SIG-M5 (cell line): ENCODE data around the gene HPSE.

Source experiments
- DNase-seq: peaks from one replicate; lab custom pipeline; 2025; lab: John Stamatoyannopoulos, UW

The HPSE gene

DNA sequence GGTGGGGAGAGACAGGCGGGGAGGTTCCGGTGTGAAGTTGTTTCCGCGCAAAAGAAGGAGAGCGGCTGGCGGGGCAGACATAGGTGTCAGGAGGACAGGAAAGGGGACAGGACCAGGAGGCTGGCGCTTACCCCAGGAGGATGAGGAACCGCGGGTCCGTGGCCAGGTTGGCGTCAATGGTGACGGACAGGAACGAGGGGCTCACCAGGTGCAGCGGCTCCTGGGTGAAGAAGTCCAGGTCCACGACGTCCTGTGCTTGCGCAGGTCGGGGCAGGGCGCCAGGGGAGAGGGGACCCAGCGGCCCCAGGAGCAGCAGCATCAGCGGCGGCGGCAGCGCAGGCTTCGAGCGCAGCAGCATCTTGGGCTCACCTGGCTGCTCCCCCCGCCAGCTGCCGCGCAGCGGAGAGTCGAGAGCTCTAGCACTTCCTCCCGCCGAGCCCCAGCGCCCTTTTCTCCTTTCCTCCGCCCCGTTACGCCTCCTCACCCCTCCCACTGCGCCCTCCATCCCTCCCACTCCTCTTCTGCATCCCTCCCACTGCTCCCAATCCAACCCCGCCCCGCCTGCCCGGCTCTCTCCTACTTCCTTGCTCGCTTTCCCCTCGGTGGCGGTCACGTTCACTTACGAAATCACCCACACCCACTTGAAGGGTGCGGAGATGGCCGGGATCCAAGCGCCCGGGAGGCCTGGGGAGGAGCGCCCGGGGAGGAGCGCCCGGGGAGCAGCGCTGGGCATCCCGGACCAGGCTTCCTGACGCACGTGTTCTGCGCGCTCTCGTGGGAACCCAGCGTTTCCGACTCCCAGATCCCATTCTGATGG lies at the start of gene HPSE:
TSS of gene HPSE (minus strand) at position 424 of the 817 bp plus-strand sequence. CDS start at position 358, 66 bp downstream.
- DNase-seq, result no peak

DNA sequence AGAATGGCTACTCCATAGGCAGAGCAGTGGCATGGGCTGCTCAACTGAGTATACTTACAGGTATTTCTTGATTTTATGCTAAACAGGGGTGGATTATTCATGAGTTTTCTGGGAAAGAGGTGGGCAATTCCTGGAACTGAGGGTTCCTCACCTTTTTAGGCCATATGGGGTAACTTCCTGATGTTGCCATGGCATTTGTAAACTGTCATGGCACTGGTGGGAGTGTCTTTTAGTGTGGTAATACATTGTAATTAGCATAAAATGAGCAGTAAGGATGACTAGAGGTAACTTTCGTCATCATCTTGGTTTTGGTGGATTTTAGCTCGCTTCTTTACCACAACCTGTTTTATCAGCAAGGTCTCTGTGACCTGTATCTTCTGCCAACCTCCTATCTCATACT lies 48.2 kb upstream of the HPSE start:
- no peak for DNase-seq

DNA sequence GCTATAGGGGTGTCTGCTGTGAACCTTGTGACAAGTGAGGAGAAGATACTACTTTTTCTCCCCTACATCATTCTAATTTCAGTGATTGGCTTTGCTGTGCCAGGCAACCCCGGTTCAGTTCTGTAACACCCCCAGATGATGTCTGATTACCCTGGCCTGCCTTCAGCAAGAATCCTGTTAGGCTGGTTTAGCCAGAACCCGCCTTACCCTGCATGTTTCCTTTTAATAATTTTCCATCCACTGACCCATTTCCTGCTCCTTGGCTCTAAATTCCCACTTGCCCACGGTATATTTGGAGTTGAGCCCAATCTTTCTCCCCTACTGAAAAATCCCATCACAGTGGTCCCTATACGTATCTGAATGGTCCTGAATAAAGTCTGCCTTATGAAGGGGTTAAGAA lies 46.5 kb upstream of the HPSE start:
- DNase-seq, result no peak

DNA sequence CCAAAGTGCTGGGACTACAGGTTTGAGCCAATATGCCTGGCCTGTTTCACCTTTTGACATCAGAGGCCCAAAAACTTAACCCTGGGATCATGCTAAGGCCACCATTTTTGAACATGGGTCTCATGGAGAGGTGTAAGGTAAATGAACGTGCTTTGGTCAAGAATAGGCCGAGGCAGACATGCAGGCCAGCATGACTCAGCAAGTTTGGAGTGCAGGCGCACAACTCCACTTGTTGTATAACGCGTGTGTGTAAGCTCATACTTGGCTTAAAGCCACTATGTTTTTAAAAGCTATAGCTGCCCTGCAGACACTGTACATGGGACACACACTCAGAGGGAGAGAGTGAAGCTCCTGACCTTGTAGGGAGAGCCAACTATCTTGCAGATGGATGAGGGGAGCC lies 43.8 kb upstream of the HPSE start:
- no peak for DNase-seq

DNA sequence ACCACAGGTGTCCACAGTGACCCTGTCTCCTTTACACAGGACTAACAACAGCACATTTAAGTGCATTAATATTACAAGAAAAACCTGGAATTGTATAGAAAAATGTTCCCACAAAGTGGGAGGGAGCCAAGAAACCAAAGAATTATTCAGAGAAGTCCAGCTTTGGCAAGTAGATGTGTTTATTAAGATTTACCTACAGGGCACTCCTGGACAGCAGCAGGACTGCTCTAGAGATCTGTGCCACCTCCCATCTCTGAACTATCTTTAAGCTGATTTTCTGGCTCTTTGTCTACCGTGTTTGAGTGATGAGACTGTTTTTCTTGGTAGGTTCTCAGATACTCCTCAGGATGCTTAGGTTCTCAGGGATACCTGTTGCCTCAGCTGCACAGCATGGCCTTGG lies 38.3 kb upstream of the HPSE start:
- DNase-seq, result no peak

DNA sequence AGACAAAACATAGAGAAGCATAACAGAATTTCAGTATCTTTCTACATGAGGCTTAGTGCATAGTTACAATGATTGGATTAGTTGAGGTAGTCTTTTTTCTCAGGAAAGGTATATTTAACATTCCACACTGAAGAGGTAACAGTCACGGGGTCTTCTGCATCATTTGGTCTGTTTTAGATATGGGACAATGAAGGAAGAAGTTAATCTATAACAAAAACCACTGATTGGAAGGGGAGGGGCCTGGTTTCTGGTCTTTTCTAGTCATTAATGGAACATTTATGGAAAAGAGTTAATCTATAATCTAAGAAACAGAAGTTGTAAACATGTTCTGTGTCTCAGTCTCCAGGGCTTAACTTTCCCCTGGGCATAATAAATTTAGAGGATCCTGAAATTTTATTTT lies 37.3 kb upstream of the HPSE start:
- no peak for DNase-seq

DNA sequence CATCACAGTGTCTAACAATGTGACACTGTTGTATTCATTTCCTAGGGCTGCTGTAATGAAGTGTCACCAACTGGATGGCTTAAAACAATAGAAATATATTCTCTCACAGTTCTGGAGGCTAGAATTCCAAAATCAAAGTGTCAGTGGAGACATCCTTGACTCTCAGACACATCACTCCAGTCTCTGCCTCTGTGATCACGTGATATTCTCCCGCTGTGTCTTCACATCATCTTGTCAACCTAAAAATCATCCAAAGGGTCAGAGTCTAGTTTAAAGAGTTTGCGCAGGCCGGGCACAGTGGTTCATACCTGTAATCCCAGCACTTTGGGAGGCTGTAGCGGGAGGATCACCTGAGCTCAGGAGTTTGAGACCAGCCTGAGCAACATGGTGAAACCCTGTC lies 36.6 kb upstream of the HPSE start:
- DNase-seq, result no peak

DNA sequence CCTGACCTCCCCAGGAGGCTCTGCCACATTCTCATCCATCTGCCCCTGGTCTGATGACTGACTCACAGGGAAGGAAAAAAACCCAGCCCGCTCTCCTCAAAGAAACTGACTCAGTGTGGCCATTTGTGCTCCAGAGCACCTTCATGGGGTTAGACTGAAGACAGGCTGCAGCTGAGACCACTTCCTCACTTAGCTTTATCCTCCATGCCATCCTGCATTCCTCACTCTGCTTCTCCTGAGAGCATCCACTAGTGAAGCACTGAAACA lies 35.9 kb upstream of the HPSE start:
- DNase-seq, result no peak

DNA sequence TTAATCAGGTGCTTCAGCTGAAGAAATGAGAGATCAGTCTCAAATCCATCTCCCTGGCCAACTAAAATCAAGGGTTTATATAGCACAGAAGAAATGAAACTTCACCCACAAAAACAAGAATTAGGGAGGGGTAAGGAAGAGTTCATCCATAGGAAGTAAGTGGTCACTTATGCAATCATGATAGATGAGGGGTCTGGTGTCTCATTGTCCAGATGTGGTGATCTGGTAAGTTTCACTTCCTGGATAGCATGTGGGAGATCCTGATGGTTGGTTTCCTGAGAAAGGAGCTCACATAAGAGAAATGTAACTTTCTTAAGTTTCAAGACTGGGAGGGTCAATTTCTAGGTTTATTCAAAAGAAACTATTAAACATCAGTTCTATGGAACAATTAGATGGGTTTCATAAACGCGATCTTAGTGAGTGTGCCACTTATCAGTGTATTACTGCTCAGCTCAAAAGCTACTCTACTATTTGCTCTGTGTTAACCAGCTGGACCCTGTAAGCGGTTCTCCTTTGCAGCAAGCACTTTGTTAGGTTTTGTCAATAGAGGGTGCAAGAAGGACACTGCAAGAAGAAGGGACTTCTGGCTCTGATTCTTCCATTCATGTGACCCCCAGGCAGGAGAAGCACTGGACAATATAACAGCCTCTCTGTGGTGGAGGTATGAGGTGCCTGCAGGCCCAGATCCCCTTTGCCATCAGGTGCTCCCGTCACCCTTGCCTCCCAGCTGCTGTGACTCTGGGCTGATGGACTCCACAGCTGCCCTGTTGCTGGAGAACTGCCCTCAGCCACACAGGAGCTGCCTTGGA lies 35.4 kb upstream of the HPSE start:
- peak; percentile 64 for DNase-seq

DNA sequence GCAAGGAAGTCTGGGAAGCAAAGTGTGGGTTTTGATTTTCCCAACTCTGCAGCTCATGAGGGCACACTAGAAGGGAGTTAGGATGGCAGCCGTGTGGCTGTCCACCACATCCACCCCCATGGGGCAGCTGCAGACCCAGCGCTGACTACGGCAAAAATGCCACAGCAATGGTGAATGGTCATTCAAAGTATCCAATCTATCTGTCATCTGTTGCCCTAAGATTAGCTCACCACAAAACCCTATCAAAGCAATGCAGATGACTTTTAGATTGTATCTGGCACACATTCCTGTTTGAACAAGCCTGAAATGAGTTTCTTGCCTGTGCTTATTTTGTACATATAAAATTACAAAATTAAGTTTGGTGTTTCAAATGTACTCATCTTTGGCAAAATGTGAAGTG lies 29.7 kb upstream of the HPSE start:
- DNase-seq, result no peak

DNA sequence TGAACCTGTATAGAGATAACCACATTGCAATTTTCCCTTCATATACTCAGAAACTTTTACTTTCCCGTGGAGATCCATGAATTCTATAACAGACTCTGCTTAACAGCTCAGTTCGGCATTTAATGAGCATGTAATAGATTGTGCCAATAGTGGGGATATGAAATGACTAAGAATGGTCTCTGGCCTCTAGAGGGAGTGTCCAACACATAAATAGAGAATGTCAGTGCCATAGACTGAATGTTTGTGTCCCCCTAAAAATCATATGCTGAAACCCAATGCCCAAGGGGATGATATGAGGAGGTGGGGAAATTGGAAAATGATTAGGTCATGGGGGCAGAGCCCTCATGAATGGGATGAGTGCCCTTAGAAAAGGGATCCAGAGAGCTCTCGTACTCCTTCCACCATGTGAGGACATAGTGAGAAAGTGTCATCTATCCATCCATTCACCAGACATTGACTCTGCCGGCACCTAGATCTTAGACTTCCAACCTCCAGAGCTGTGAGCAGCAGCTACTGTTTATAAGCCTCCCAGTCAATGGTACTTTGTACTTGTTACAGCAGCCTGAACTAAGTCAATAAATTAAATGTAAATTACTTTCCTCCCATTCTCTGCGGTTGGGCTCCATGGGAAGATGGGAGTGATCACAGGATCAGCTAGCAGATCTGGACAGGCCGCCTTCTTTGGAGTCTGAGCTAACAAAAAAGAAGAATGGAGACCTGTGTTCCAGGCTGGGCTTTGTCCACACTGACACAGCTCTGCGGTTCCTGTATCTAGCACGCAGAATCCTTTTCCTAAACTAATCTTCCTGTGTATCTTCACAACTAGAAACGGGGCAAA lies 28.1 kb upstream of the HPSE start:
- no peak for DNase-seq

DNA sequence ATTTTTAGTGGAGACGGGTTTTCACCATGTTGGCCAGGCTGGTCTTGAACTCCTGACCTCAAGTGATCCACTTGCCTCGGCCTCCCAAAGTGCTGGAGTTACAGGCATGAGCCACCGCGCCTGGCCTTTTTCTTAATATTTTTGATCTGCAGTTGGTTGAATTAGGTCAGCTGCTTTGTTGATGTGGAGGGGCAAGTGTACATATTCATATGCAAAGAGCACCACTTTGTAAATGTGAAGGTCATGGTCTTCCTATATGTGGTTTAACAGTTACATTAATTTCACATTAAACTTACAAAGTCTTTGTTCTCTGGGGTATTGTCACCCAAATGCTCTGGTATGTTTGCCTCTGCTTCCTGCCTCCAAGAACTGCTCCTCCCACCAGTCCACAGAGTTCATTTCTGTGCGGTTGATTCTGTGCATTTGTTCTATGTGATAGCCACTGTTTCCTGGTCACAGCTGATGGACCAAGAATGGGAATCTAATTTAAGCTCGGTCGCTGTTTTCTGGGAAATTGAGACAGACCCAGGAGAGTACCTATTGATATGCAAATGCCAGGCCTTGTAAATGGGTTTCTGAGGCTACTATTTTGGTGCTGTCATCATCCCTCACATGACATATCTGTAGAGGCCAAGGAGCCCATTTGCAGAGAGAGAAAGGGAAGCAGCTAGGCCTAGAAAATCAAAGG lies 26.9 kb upstream of the HPSE start:
- DNase-seq, result no peak

DNA sequence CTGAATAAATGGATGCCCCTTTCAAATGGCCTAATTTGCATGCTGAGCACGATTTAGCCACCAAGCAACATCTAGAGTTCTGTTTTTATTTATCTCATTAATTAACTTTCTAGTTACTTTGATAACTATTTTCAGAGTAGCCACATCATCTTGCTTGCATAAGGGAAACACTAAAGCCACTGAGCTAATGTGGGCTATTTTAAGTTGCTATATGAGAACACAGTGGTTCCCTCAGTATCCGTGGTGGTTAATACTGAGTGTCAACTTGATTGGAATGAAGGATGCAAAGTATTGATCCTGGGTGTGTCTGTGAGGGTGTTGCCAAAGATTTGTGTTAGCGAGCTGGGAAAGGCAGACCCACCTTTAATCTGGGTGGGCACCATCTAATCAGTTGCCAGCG lies 25.4 kb upstream of the HPSE start:
- no peak for DNase-seq

DNA sequence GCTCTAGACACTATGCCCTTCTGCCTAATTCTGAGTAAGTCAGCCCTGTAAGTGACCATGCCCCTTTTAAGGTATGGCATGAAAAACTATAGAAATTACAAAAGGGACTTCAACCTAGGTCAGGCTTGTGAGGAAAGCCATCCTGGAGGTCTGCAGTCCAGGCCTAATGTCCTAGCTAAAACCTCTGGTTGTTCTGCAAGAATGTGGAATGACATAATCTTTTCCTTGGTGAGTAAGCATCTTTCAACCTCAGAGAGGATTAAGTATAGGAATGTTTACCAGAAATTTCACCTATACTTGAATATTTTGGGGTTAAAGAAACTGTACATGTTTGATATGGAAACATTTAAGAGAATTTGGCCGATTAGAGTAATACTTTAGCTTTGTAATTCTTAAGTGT lies 23.8 kb upstream of the HPSE start:
- DNase-seq, result no peak

DNA sequence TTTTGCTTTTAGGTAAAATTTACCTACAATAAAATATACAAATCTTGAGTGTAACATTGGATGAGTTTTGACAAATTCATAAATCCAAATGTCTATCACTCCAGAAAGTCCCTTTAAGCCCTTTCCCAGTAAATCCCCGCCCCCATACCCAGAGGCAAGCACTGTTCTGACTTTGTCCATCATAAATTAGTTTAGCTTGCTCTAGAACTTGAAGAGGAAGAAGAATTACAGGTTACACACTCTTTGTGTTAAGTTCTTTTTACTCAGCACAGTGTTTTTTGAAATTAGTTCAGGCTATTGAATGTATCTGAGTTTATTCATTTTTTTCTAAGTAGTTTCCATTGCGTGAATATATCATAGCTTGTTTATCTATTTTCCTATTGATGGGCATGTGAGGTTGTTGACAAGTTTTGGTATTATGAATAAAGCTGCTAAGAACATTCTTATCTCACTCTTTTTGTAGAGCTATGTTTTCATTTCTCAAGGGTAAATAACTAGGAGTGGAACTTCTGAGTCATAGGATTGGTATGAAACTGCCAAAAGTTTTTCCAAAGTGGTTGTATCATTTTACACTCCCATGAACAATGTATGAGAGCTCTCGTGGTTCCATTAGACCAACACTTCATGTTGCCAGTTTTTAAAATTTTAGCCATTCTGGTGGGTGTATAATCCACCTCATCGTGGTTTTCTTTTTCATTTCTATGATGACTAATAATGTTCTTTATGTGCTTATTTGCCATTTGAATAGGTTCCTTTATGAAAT lies 22.4 kb upstream of the HPSE start:
- DNase-seq, result no peak

DNA sequence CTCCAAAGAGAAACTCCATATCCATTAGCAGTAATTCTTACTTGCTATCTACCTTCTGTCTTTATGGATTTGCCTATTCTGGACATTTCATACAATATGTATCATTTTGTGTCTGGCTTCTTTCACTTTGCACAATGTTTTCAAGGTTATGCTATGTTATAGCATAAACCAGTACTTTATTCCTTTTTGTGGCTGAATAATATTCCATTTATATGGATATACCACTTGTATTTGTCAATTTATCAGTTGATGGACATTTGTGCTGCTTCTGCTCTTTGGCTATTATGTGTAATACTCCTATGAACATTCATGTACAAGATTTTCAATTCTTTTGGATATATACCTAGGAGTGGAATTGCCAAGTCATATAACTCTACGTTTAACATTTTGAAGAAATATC lies 18.9 kb upstream of the HPSE start:
- DNase-seq, result no peak

DNA sequence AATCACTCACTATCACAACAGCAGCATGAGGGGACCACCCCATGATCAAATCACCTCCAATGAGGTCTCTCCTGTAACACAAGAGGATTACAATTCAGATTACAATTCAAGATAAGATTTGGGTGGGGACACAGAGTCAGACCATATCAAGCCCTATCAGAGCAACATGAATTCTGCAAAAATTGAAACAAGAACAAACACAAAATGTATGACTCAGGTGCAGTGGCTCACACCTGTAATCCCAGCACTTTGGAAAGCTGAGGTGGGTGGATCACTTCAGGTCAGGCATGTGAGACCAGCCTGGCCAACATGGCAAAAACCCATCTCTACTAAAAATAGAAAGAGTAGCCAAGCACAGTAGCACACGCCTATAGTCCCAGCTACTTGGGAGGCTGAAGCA lies 13.4 kb upstream of the HPSE start:
- DNase-seq, result no peak

DNA sequence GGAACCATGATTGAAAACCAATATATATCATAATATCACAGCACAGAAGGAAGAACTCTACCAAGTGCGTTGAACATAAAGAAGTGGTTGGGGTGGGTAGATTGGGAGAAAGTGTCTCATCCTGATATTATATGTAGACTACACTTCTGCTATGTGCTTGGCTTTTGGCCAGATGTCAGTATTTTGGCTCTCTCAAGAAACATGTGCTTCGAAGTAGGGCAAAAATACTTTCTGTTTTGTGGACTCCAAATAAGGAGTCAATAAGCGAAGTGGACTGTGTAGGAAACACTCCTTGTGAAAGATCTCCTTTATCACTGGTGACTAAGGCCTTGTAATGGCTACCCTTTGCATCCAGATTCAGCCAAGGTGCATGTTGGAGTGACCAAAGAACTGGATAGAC lies 7.8 kb upstream of the HPSE start:
- no peak for DNase-seq

DNA sequence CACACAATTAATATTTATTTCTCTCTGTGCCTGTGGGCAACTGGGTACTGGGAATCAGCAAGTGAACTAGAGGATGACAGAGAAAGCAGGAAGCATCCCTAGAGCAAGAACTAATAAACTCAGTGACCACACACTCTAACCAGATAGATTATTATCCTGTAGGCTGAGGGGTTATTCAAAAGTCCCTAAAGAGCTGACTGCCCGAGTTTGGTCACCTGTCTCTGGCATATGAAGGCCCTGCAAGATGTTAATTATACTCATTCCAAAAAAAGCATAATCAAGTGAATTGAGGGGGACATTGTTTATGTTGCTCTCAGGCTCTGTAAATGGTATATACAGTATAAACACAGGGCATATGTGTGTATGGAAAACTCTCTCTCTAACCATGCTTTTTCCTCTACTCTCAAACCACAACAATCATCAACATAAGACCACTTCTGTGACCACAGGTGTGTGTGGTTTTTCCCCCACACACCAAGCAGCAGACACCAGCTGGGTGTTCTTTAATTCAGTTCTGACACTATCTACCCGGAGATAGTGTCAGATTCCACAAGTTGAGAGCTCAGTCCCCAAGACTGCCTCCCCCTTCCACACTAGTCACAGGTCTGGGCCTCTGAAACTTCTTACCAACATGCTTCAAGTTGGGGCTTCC lies 6.2 kb upstream of the HPSE start:
- DNase-seq, result no peak

DNA sequence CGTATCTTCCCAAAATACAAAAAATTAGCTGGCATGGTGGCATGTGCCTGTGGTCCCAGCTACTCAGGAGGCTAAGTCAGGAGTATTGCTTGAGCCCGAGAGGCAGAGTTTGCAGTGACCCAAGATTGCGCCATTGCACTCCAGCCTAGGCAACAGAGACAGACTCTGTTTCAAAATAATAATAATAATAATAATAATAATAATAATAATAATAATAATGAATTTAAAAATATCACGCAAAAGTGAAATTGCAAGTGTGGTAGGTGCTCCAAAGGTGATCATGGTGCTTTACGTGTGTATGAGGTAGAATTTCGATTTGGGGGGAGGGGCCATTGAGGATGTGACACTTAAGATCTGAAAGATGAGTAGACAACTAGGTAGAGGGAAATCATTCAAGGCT lies 4.9 kb upstream of the HPSE start:
- DNase-seq, result no peak

DNA sequence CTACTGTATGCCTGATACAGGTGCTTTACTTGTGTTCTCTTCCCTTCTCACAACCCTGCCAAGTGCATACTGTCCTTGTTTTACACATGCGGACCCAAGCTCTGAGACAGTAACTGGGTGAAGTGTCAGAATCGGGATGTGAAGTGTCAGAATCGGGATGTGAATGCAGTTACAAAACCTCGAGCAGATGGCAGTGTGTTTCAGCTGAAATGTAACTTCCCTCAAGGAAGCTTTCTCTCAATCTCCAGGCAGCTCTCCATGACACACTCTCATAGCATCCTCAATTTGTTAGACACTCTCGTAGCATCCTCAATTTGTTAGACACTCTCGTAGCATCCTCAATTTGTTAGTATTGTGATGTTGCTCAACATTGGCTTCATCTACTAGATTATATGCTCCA lies 1.1 kb upstream of the HPSE start:
- no peak for DNase-seq
